Lower lobe of right lung (tissue), 2 donors: ENCODE data around the gene SOHLH2. TPM values are rescaled to one million over a fixed set of nuclear protein-coding genes. Genes with fewer than 3 reads are reported as not detected.

Experiments
- ATAC-seq, 2 donors: fragments of 200-7000 bp; cut with Tn5 transposase; one replicate each; pipeline ENCODE4 v1.9.1; 2020 to 2022; ENCODE audit warnings: mild to moderate bottlenecking in 2 of 2, moderate library complexity in 2 of 2
- DNase-seq: peaks from one replicate; pipeline ENCODE4 v3.0.0-alpha.2; 2020
- H3K27ac ChIP-seq: fragments of 200-600 bp; one replicate; pipeline ENCODE4 v1.8.0; 2022
- H3K27me3 ChIP-seq: fragments of 200-600 bp; one replicate; pipeline ENCODE4 v1.8.0; 2022; ENCODE audit warnings: low read depth
- H3K36me3 ChIP-seq: fragments of 200-600 bp; one replicate; pipeline ENCODE4 v1.8.0; 2022; ENCODE audit warnings: mild to moderate bottlenecking
- H3K4me1 ChIP-seq: fragments of 200-600 bp; one replicate; pipeline ENCODE4 v1.8.0; 2022
- H3K4me3 ChIP-seq: fragments of 200-600 bp; one replicate; pipeline ENCODE4 v1.8.0; 2022; ENCODE audit warnings: mild to moderate bottlenecking
- H3K9me3 ChIP-seq: fragments of 200-600 bp; one replicate; pipeline ENCODE4 v1.8.0; 2022
- intact Hi-C: fragments of 100-400 bp; cut with DNase I; formaldehyde crosslinking; loops from one replicate; pipeline ENCODE4 v1.11.0; 2022
- total RNA-seq: library from RNA; stranded (reverse); fragmentation: NEBNext Ultra II Directional; extraction: Animal tissue kit (Norgen Biotek cat#: 25700); gene quantifications from one replicate; pipeline ENCODE4 v1.2.1, GENCODE V29; 2021
- TF ChIP-seq, protein P1 (sequence below): fragments of 200-600 bp; IDR thresholded peaks from one replicate; pipeline ENCODE4 v1.8.0; 2022; ENCODE audit warnings: antibody characterized with exemption, mild to moderate bottlenecking
- donor health status: DM: no; HTN: yes; CAD: no; lungs with severe emphysema.

Gene SOHLH2
- total RNA-seq, 1 donor from 2014 or later = not detected

DNA sequence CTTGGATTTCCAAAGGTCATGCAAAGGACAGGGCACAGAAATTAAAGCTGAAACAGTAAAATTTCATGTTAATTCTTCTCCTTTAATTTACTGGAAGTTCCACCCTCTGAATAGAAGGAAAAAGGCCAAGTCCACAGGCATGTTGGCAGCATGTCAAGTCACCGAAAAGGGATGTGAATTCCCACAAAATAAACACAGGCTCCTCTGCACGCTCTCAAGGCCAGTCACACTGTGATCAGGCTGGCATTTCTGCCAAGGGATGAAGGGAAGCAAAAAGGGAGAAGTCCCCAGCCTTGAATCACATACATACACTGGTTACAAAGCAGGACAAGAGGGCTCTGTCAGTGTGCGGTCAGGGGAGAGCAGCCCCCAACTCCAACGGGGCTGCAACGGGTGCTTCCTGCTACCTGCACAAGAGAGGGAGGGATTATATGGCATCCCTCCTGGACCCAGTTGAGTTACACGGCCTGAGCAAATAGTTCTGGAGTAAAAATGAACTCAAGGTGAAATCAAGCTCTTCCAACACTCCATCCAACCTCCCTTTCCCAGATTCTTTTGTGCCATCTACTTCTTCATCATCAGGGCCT is 90.0 kb downstream of the SOHLH2 start:
- TF ChIP-seq, protein P1, sequence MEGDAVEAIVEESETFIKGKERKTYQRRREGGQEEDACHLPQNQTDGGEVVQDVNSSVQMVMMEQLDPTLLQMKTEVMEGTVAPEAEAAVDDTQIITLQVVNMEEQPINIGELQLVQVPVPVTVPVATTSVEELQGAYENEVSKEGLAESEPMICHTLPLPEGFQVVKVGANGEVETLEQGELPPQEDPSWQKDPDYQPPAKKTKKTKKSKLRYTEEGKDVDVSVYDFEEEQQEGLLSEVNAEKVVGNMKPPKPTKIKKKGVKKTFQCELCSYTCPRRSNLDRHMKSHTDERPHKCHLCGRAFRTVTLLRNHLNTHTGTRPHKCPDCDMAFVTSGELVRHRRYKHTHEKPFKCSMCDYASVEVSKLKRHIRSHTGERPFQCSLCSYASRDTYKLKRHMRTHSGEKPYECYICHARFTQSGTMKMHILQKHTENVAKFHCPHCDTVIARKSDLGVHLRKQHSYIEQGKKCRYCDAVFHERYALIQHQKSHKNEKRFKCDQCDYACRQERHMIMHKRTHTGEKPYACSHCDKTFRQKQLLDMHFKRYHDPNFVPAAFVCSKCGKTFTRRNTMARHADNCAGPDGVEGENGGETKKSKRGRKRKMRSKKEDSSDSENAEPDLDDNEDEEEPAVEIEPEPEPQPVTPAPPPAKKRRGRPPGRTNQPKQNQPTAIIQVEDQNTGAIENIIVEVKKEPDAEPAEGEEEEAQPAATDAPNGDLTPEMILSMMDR = no peak
- no peak for DNase-seq
- H3K4me3 ChIP-seq = no peak overlapping the region
- H3K36me3 ChIP-seq = no peaks in the 10 kb centered on the region
- peaks cover 8% of the 10 kb centered on the region for H3K4me1 ChIP-seq
- no peaks in the 10 kb centered on the region for H3K27me3 ChIP-seq
- ATAC-seq = peak; percentile 21 to 23
- no peaks in the 10 kb centered on the region for H3K9me3 ChIP-seq
- intact Hi-C loops = no loop called here
- no peak overlapping the region for H3K27ac ChIP-seq

Other genes with a start within 250 kb of the SOHLH2 start
- gene DCLK1, start 83.2 kb downstream of the SOHLH2 start, total RNA-seq = 10.4 TPM
- gene CCDC169, start 83.3 kb upstream of the SOHLH2 start, total RNA-seq = not detected
- gene SPART, start 131.8 kb upstream of the SOHLH2 start, total RNA-seq = 72.5 TPM
- 1.5 TPM for gene CCNA1, start 217.9 kb upstream of the SOHLH2 start, total RNA-seq